Mucosa of descending colon (tissue), 3 donors: ENCODE results near the gene SCAP. TPM values are rescaled to one million over a fixed set of nuclear protein-coding genes. Genes with fewer than 3 reads are reported as not detected.

Source experiments
- ATAC-seq: fragments of 200-7000 bp; cut with Tn5 transposase; one replicate; pipeline ENCODE4 v1.9.1; 2020; ENCODE audit warnings: mild to moderate bottlenecking, moderate library complexity
- DNase-seq, 3 donors: peaks; one replicate each; pipeline ENCODE4 v3.0.0-alpha.2; 2020
- H3K36me3 ChIP-seq: fragments of 200-600 bp; one replicate; pipeline ENCODE4 v1.8.0; 2021; ENCODE audit warnings: low read depth, mild to moderate bottlenecking
- H3K4me1 ChIP-seq: fragments of 200-600 bp; one replicate; pipeline ENCODE4 v1.8.0; 2021; ENCODE audit warnings: low read depth, mild to moderate bottlenecking
- H3K4me3 ChIP-seq: fragments of 200-600 bp; one replicate; pipeline ENCODE4 v1.8.0; 2021; ENCODE audit warnings: mild to moderate bottlenecking
- H3K9me3 ChIP-seq: fragments of 200-600 bp; one replicate; pipeline ENCODE4 v1.8.0; 2021; ENCODE audit warnings: mild to moderate bottlenecking
- CTCF ChIP-seq: fragments of 200-600 bp; IDR thresholded peaks from one replicate; pipeline ENCODE4 v1.8.0; 2022; ENCODE audit warnings: antibody characterized with exemption, mild to moderate bottlenecking
- intact Hi-C, 2 donors: fragments of 100-400 bp; cut with DNase I in 1 of 2; cut with micrococcal nuclease in 1 of 2; formaldehyde crosslinking; loops; one replicate each; pipeline versions ENCODE4 v1.11.0 to v1.11.1; 2022; cut with DNase I, micrococcal nuclease
- total RNA-seq, 3 donors: library from RNA; stranded (reverse); fragmentation: NEBNext Ultra II Directional in 2 of 3; extraction: Animal tissue kit (Norgen Biotek cat#: 25700) in 2 of 3; gene quantifications; one replicate each; pipeline versions ENCODE4 v1.2.1 to v1.2.4, GENCODE V29; 2021 to 2023
- donor health status: DM: no; HTN: no; CAD: no; lungs with moderate emphysema.
- donor health status: DM: no; HTN: no; CAD: no.
- donor health status: DM: no; HTN: yes; CAD: no.

SCAP gene
- total RNA-seq, 3 donors from 2014 or later, result 107 to 151 (median 115) TPM

GRCh38 chr3:47409284-47409683 is 66.5 kb downstream of the SCAP start:
- ATAC-seq (no peak), DNase-seq (no peak)
- H3K36me3 ChIP-seq, result peaks cover 15% of the 10 kb centered on the region
- no peak for TF ChIP-seq CTCF
- intact Hi-C loops, result no loop called here
- H3K4me1 ChIP-seq, result peaks cover 3% of the 10 kb centered on the region
- H3K9me3 ChIP-seq, result no peaks in the 10 kb centered on the region
- no peak overlapping the region for H3K4me3 ChIP-seq

GRCh38 chr3:47408839-47409229 is 66.9 kb downstream of the SCAP start:
- TF ChIP-seq CTCF, result no peak
- Histone ChIP-seq H3K36me3 (peaks cover 11% of the 10 kb centered on the region), H3K4me3 (no peak overlapping the region), H3K4me1 (peaks cover 3% of the 10 kb centered on the region), H3K9me3 (no peaks in the 10 kb centered on the region)
- ATAC-seq (no peak), DNase-seq (no peak)
- intact Hi-C loops, result no loop called here

GRCh38 chr3:47407896-47408838 is 67.6 kb downstream of the SCAP start:
- no peak for TF ChIP-seq CTCF
- Histone ChIP-seq H3K4me1 (peaks cover 3% of the 10 kb centered on the region), H3K4me3 (no peak overlapping the region), H3K36me3 (peaks cover 11% of the 10 kb centered on the region), H3K9me3 (no peaks in the 10 kb centered on the region)
- DNase-seq (no peak), ATAC-seq (no peak)
- intact Hi-C loops, result no loop called here

GRCh38 chr3:47407237-47407636 is 68.5 kb downstream of the SCAP start:
- DNase-seq (no peak), ATAC-seq (no peak)
- intact Hi-C loops, result no loop called here
- Histone ChIP-seq H3K36me3 (peaks cover 11% of the 10 kb centered on the region), H3K4me1 (peaks cover 3% of the 10 kb centered on the region), H3K9me3 (no peaks in the 10 kb centered on the region), H3K4me3 (no peak overlapping the region)
- TF ChIP-seq CTCF, result no peak

- peaks cover 3% of the 10 kb centered on the region for H3K4me1 ChIP-seq
- no peak overlapping the region for H3K4me3 ChIP-seq
- peaks cover 9% of the 10 kb centered on the region for H3K36me3 ChIP-seq
- DNase-seq (peak in 1 of 3 donors; percentile 35), ATAC-seq (peak; percentile 45)
- no peaks in the 10 kb centered on the region for H3K9me3 ChIP-seq
- no peak for TF ChIP-seq CTCF
- intact Hi-C loops, result no loop called here
Observed at GRCh38 chr3:47406762-47407149, 69.0 kb downstream of the SCAP start.
